Stimulated activated CD4-positive, alpha-beta T cell treated with anti-CD3 and anti-CD28 coated beads, TNF-alpha, amount 100 ng/mL, for 48 hours (primary cell): ENCODE data around the gene ZNF385C.
A peak's percentile ranks its signal among the peaks of the same experiment; 100 is the strongest.

ENCODE experiments used
- DNase-seq, 3 donors: peaks; one replicate each; pipeline ENCODE4 v3.0.0-alpha.2; 2020; ENCODE audit warnings: low read depth in 3 of 3

The ZNF385C gene

GRCh38 chr17:42107597-42108576, 9.6 kb upstream of the ZNF385C start:
- peak; percentile 80 to 98 (median 88) for DNase-seq

- DNase-seq: no peak
These were observed 8.9 kb upstream of the ZNF385C start for GRCh38 chr17:42107124-42107523.

GRCh38 chr17:42106009-42106408, 7.7 kb upstream of the ZNF385C start:
- no peak for DNase-seq

GRCh38 chr17:42104264-42104663, 6.0 kb upstream of the ZNF385C start:
- no peak for DNase-seq

- no peak for DNase-seq
These were observed 5.1 kb upstream of the ZNF385C start for GRCh38 chr17:42103221-42103954.

- DNase-seq: peak; percentile 48 to 80 (median 61)
These were observed 3.4 kb upstream of the ZNF385C start for GRCh38 chr17:42101513-42102292.

GRCh38 chr17:42098730-42099399, 592 bp upstream of the ZNF385C start:
- DNase-seq: no peak

GRCh38 chr17:42096360-42097111, 1.7 kb downstream of the ZNF385C start:
- DNase-seq: no peak

GRCh38 chr17:42094375-42095069, 3.8 kb downstream of the ZNF385C start:
- no peak for DNase-seq

GRCh38 chr17:42092939-42093338, 5.3 kb downstream of the ZNF385C start:
- no peak for DNase-seq

GRCh38 chr17:42090964-42091790, 7.1 kb downstream of the ZNF385C start:
- no peak for DNase-seq

GRCh38 chr17:42088736-42089135, 9.5 kb downstream of the ZNF385C start:
- DNase-seq: no peak

- DNase-seq: no peak
These were observed 10.3 kb downstream of the ZNF385C start for GRCh38 chr17:42087736-42088705.

- DNase-seq: no peak
These were observed 11.1 kb downstream of the ZNF385C start for GRCh38 chr17:42087042-42087701.

- DNase-seq: no peak
These were observed 16.6 kb downstream of the ZNF385C start for GRCh38 chr17:42081516-42082129.

- DNase-seq: no peak
These were observed 18.7 kb downstream of the ZNF385C start for GRCh38 chr17:42079541-42079940.
